Esophagus (tissue), 2 donors: ENCODE measurements around the gene ME1. TPM values are rescaled to one million over a fixed set of nuclear protein-coding genes. Genes with fewer than 3 reads are reported as not detected.
"Not testable (repeated sequence)": the region's sequence is repeated elsewhere in the genome, so short reads cannot be mapped to it uniquely, and the experiment has no call there.

Experiments
- H3K27ac ChIP-seq, 2 donors: one replicate each; pipeline ENCODE4 v1.5.1; 2013; ENCODE audit warnings: low read depth in 2 of 2, mild to moderate bottlenecking in 2 of 2, inconsistent platforms in 1 of 2, low read length in 1 of 2, moderate library complexity in 1 of 2
- H3K27me3 ChIP-seq, 2 donors: one replicate each; pipeline ENCODE4 v1.6.1; 2013; ENCODE audit warnings: low read length in 2 of 2, control low read depth in 1 of 2, mild to moderate bottlenecking in 1 of 2; ENCODE audit not compliant: insufficient read depth in 2 of 2, control insufficient read depth in 1 of 2
- H3K36me3 ChIP-seq, 2 donors: one replicate each; pipeline ENCODE4 v1.6.1; 2013; ENCODE audit warnings: low read length in 1 of 2; ENCODE audit not compliant: control insufficient read depth in 2 of 2, insufficient read depth in 2 of 2
- H3K4me1 ChIP-seq, 2 donors: one replicate each; pipeline ENCODE4 v1.6.1; 2013; ENCODE audit warnings: low read length in 1 of 2; ENCODE audit not compliant: control insufficient read depth in 2 of 2, insufficient read depth in 2 of 2
- H3K4me3 ChIP-seq, 2 donors: one replicate each; pipeline ENCODE4 v1.5.1; 2013; ENCODE audit warnings: low read length in 2 of 2, mild to moderate bottlenecking in 2 of 2, low read depth in 1 of 2, moderate library complexity in 1 of 2
- H3K9me3 ChIP-seq, 2 donors: one replicate each; pipeline ENCODE4 v1.6.1; 2013; ENCODE audit warnings: mild to moderate bottlenecking in 2 of 2, low read depth in 1 of 2, low read length in 1 of 2, moderate library complexity in 1 of 2; ENCODE audit not compliant: control insufficient read depth in 2 of 2, insufficient read depth in 1 of 2
- WGBS, 2 donors: extraction: QIAGEN DNeasy Blood & Tissue Kit; methylation state at CpG; one replicate each; pipeline ENCODE4 v1.1.7; 2013; 5-methylcytosine and 5-hydroxymethylcytosine counted together
- polyA plus RNA-seq, 2 donors: library from polyadenylated mRNA; stranded (reverse); fragments of 200-250 nt; gene quantifications; one replicate each; pipeline ENCODE4 v1.2.3, GENCODE V29; 2013
- donor health status: healthy with polysubstance abuse.
- donor health status: Bipolar disorder and iron deficiency.

ME1 gene
- polyA plus RNA-seq, 2 donors, result 17.4 to 19.2 TPM

DNA sequence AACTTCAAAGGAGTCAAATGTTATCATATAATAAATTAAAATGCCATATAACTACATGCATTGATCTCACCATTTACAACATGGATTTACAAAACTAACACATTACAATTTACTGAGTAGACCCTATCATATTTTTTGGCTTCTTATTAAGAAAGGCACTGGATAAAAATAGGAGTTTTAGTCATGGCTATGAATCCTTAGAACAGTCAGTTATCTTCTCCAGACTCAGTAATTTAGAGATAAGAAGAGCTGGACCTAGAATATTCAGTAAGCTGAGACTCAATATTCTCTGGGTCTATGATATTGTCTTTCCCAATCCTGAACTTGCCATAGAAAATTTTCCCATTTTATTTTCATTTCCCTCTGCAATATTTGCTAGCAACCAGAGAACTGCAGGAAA, 62.3 kb downstream of the ME1 start:
- no peaks in the 10 kb centered on the region for H3K36me3 ChIP-seq
- H3K27me3 ChIP-seq, result no peaks in the 10 kb centered on the region
- H3K9me3 ChIP-seq, result no peaks in the 10 kb centered on the region
- no peaks in the 10 kb centered on the region for H3K4me1 ChIP-seq
- H3K27ac ChIP-seq, result no peak overlapping the region
- no peak overlapping the region for H3K4me3 ChIP-seq

DNA sequence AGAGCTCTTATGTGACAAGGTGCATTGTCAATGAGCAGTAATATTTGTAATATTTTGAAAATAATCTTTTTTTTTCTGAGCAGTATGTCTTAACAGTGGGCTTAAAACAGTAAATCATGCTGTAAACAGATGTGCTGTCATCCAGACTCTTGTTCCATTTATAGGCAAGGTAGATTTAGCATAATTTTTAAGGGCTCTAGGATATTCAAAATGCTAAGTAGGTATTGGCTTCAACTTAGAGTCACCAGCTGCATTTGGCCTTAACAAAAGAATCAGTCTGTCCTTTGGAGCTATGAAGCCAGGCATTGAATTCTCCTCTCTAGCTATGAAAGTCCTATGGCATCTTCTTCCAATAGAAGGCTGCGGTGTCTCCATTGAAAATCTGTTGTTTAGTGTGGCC, 63.7 kb downstream of the ME1 start:
- no peaks in the 10 kb centered on the region for H3K9me3 ChIP-seq
- 97 to 100% methylated on average over 1 of the region's 1 CpG for WGBS, 2 donors
- H3K27ac ChIP-seq, result no peak overlapping the region
- no peaks in the 10 kb centered on the region for H3K4me1 ChIP-seq
- H3K27me3 ChIP-seq, result no peaks in the 10 kb centered on the region
- H3K36me3 ChIP-seq, result no peaks in the 10 kb centered on the region
- H3K4me3 ChIP-seq, result no peak overlapping the region

DNA sequence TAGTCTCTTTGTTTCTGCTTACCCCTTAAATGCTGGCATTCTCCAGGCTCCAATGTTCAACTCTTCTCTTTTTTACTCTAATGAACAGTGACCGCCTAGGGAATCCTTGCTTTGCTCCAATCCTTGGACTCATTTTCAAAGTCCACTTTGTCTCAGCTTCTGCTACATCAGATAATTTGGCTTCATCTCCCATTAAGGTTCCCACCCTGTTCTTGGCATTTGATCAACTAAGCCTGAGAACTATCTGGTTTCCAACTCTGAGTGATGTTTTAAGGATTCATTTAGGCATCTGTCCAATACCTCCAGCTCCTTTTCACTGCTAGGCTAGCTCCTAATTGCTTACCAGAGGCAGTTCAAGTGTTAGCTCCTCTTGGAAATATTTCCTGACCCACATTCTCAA, 64.9 kb downstream of the ME1 start:
- Histone ChIP-seq H3K27me3 (no peaks in the 10 kb centered on the region), H3K9me3 (no peaks in the 10 kb centered on the region), H3K36me3 (no peaks in the 10 kb centered on the region), H3K4me3 (no peak overlapping the region), H3K27ac (no peak overlapping the region), H3K4me1 (no peaks in the 10 kb centered on the region)
- 75 to 82% methylated on average over 1 of the region's 1 CpG for WGBS, 2 donors

DNA sequence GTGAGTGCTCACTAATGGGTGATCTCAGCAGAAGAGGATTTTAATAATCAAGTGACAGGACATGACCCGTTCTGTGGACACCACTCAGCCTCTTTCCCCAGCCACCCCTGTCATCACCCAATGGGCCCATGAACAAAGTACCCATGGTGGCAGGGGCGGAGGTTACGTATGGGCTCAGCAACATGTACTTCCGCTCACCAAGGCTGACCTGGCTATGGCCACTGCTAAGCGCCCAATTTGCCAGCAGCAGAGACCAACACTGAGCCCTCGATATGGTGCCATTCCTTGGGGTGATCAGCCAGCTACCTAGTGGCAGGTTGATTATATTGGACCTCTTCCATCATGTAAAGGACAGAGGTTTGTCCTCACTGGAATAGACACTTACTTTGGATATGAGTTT, 68.5 kb downstream of the ME1 start:
- 95 to 99% methylated on average over 6 of the region's 6 CpGs for WGBS, 2 donors
- not testable (repeated sequence) for H3K4me1 ChIP-seq

DNA sequence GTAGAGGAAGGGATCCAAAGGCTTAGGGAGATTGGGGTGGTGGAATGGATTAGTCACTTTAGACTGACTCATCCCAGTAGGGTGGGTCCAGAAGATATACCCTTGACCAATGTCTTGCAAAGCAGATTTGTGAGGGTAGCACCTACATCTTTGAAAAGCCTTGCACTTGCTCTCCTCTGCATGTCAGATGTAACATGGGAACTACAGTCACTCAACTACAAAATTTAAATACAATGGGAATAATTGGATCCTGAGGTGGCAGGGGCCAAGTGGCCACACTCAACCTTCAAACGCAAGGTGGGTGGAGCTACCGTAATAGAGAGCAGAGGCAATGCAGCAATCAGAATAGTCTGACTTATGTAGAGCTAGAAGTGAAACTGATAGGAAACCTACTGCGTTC, 71.2 kb downstream of the ME1 start:
- WGBS, 2 donors, result 92 to 97% methylated on average over 3 of the region's 3 CpGs
- Histone ChIP-seq H3K27me3 (no peaks in the 10 kb centered on the region), H3K36me3 (no peaks in the 10 kb centered on the region), H3K4me3 (no peak overlapping the region), H3K4me1 (no peaks in the 10 kb centered on the region), H3K27ac (no peak overlapping the region), H3K9me3 (no peaks in the 10 kb centered on the region)

More for the DNA sequence above, 68.5 kb downstream of the ME1 start:
- H3K4me3 ChIP-seq, H3K9me3 ChIP-seq, H3K36me3 ChIP-seq, H3K27ac ChIP-seq, H3K27me3 ChIP-seq: not testable (repeated sequence)

DNA sequence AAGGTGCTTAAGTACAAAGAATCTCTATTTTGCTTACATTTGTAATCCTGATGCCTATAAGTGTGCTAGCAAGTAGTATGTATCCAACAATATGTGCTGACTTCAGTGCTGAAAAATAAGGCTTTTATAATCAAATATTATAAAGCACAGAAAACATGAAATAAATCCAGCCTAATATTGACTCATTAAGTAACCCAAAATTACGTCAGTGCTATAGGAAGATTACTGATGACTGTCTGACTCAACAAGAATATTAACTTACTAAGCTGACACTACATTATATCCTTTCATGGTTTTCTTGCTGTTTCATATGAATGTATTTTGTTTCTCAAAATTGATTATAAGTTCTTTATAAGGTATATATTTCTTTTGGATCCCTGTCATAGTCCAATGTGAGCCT, 76.1 kb downstream of the ME1 start:
- WGBS, 2 donors, result 72 to 73% methylated on average over 1 of the region's 1 CpG
- no peak overlapping the region for H3K4me3 ChIP-seq
- H3K4me1 ChIP-seq, result no peaks in the 10 kb centered on the region
- no peaks in the 10 kb centered on the region for H3K36me3 ChIP-seq
- no peak overlapping the region for H3K27ac ChIP-seq
- H3K9me3 ChIP-seq, result no peaks in the 10 kb centered on the region
- H3K27me3 ChIP-seq, result no peaks in the 10 kb centered on the region

DNA sequence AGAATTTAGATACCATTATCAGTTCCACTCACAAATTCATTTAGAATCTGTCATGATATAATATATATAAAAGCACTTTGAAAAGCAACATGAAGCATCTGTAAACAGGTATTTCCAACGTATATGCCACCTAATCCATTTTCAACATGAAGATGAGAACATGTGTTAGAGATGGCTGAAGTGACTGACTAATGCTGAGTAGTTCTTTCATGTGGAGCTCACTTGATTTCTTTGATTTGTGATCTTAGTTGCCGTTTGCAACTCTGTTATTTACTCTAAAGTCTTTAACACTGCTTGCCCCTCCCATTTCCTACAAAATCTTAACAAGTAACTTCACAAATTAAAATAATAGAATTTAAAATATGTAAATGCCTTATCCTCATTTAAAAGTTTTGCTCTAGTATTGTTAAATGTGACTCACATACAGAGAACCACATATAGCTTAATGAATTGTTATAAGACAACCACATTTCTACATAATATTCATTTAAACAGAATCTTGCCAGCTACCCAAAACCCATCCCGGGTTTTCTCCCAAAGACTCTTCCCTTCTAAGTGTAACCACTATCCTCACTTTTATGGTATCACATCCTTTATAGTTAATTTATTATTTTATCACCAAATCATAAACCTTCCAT, 78.3 kb downstream of the ME1 start:
- Histone ChIP-seq H3K36me3 (no peaks in the 10 kb centered on the region), H3K4me3 (no peak overlapping the region), H3K27me3 (no peaks in the 10 kb centered on the region), H3K27ac (no peak overlapping the region), H3K9me3 (no peaks in the 10 kb centered on the region), H3K4me1 (no peaks in the 10 kb centered on the region)
- WGBS, 2 donors, result 61 to 65% methylated on average over 3 of the region's 3 CpGs

DNA sequence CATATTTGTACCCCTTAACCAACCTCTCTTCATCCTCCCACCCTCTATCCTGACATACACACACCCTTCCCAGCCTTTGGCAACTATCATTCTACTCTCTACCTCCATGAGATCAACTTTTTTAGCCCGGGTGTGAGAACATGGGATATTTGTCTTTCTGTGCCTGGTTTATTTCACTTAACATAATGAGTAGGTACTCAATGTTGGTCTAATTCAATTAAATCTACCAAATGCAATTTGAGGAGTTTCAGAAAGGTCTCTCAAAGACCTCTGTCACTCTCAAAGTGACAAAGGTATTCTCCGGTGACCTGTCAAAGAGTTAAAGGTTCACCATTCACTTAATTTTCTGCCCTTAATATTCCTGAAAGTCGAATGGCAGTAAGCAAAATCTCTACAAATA, 87.7 kb downstream of the ME1 start:
- H3K27me3 ChIP-seq, result no peaks in the 10 kb centered on the region
- H3K4me3 ChIP-seq, result no peak overlapping the region
- no peaks in the 10 kb centered on the region for H3K4me1 ChIP-seq
- no peak overlapping the region for H3K27ac ChIP-seq
- no peaks in the 10 kb centered on the region for H3K9me3 ChIP-seq
- no peaks in the 10 kb centered on the region for H3K36me3 ChIP-seq
- WGBS, 2 donors, result 87 to 92% methylated on average over 3 of the region's 3 CpGs

DNA sequence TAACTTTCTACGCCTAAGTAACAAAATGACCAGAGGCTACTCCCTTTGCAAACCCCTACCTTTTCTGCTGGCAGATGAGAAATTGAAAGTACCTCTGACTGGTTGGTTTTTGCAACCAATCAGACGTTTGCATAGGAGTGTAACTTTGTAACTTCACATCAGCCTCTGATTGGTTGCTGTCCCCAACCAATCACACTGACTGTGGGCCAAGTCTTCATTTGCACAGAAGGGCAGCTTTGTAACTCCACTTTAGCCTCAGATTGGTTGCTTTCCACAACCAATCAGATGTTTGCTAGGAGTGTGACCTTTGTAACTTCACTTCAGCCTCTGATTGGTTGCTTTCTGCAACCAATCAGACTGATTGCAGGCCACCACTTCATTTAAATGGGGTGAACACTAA, 89.1 kb downstream of the ME1 start:
- no peak overlapping the region for H3K4me3 ChIP-seq
- 82 to 91% methylated on average over 2 of the region's 2 CpGs for WGBS, 2 donors
- H3K36me3 ChIP-seq, result no peaks in the 10 kb centered on the region
- H3K4me1 ChIP-seq, result no peaks in the 10 kb centered on the region
- H3K27me3 ChIP-seq, result no peaks in the 10 kb centered on the region
- no peak overlapping the region for H3K27ac ChIP-seq
- H3K9me3 ChIP-seq, result no peaks in the 10 kb centered on the region

DNA sequence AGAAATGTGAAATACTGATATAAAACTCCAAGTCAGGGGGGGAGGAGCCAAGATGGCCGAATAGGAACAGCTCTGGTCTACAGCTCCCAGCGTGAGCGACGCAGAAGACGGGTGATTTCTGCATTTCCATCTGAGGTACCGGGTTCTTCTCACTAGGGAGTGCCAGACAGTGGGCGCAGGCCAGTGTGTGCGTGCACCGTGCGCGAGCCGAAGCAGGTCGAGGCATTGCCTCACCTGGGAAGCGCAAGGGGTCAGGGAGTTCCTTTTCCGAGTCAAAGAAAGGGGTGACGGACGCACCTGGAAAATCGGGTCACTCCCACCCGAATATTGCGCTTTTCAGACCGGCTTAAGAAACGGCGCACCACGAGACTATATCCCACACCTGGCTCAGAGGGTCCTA, 96.9 kb downstream of the ME1 start:
- not testable (repeated sequence) for H3K4me1 ChIP-seq, H3K27ac ChIP-seq, H3K9me3 ChIP-seq, H3K27me3 ChIP-seq, H3K36me3 ChIP-seq, H3K4me3 ChIP-seq
- 93 to 97% methylated on average over 7 to 17 of the region's 24 CpGs for WGBS, 2 donors
